Adrenal gland (tissue), 12 donors: ENCODE measurements around the gene FAXC. TPM values are rescaled to one million over a fixed set of nuclear protein-coding genes. Genes with fewer than 3 reads are reported as not detected.

Source experiments
- DNase-seq, 7 donors: peaks; one replicate each; pipeline ENCODE4 v3.0.0-alpha.2; 2019 to 2020
- H3K27ac ChIP-seq, 5 donors: fragments of 200-600 bp; sonication (generic) in 4 of 5; 1 replicate in 3 of 5; 2 replicates in 2 of 5; pipeline versions ENCODE4 v1.5.1 to v1.8.0; 2016 to 2020; ENCODE audit warnings: mild to moderate bottlenecking in 1 of 5
- H3K27me3 ChIP-seq: fragments of 200-600 bp; 2 replicates; pipeline ENCODE4 v1.8.0; 2021
- H3K36me3 ChIP-seq, 2 donors: fragments of 200-600 bp; replicated peaks in 1 of 2; 1 replicate in 1 of 2; 2 replicates in 1 of 2; pipeline versions ENCODE4 v1.5.1 to v1.8.0; 2018 to 2022
- H3K4me1 ChIP-seq, 2 donors: fragments of 200-600 bp; replicated peaks in 1 of 2; 1 replicate in 1 of 2; 2 replicates in 1 of 2; pipeline versions ENCODE4 v1.5.1 to v1.8.0; 2018 to 2021
- H3K4me3 ChIP-seq, 4 donors: fragments of 200-600 bp; sonication (generic) in 3 of 4; one replicate each; pipeline ENCODE4 v1.5.1; 2016 to 2018
- H3K9me3 ChIP-seq, 3 donors: fragments of 200-600 bp; sonication (generic) in 1 of 3; replicated peaks in 1 of 3; 1 replicate in 2 of 3; 2 replicates in 1 of 3; pipeline versions ENCODE4 v1.5.1 to v1.8.0; 2016 to 2021
- POLR2A ChIP-seq, 2 donors: fragments of 450-650 bp; IDR thresholded peaks; one replicate each; pipeline ENCODE4 v1.6.1; 2017; ENCODE audit warnings: antibody characterized with exemption in 2 of 2, mild to moderate bottlenecking in 2 of 2, moderate library complexity in 1 of 2
- WGBS, 4 donors: extraction: QIAGEN DNeasy Blood & Tissue Kit in 2 of 4; methylation state at CpG; one replicate each; pipeline versions ENCODE4 v1.1.5 to v1.1.7; 2013 to 2017; 5-methylcytosine and 5-hydroxymethylcytosine counted together
- intact Hi-C, 2 donors: fragments of 100-400 bp; cut with DNase I; formaldehyde crosslinking; loops; one replicate each; pipeline versions ENCODE4 v1.14.1 to v1.15.0; 2022 to 2023
- polyA plus RNA-seq, 3 donors: library from polyadenylated mRNA; stranded (reverse); fragments of 200-250 nt in 2 of 3; fragments of 350-450 nt in 1 of 3; fragmentation: Illumina TruSeq in 1 of 3; extraction: RNeasy Lipid Tissue Mini Kit (QIAGEN cat#74804) in 1 of 3; gene quantifications; one replicate each; pipeline ENCODE4 v1.2.3, GENCODE V29; 2013 to 2014
- total RNA-seq, 9 donors: library from RNA; depleted of rRNA in 4 of 9; stranded (reverse); fragments of >200 nt in 4 of 9; fragments of 120-200 nt in 1 of 9; fragmentation: NEBNext Ultra II Directional in 1 of 9; extraction: Animal tissue kit (Norgen Biotek cat#: 25700) in 1 of 9; gene quantifications; one replicate each; pipeline versions ENCODE4 v1.1.0 to v1.2.4, GENCODE V29; 2013 to 2023
- TF ChIP-seq, protein P1 (sequence below), 6 experiments: fragments of 450-650 bp in 4 of 6; fragments of 200-600 bp in 2 of 6; sonication (generic) in 1 of 6; IDR thresholded peaks; 1 replicate in 5 of 6; 2 replicates in 1 of 6; pipeline versions ENCODE4 v1.5.1 to v1.8.0; 2016 to 2021; ENCODE audit warnings: antibody characterized with exemption in 6 of 6, mild to moderate bottlenecking in 2 of 6, moderate library complexity in 1 of 6
- donor health status: healthy with polysubstance abuse.
- donor health status: Bipolar disorder and iron deficiency.
- donor health status: DM: yes; HTN: yes; CAD: no.
- donor health status: DM: no; HTN: no; CAD: no.
- donor health status: DM: no; HTN: no; CAD: no.
- donor health status: DM: yes; HTN: yes; CAD: no.

FAXC gene
- total and polyA plus RNA-seq, 12 donors = 0.32 to 4.5 (median 2.0) TPM; not detected in 3

DNA sequence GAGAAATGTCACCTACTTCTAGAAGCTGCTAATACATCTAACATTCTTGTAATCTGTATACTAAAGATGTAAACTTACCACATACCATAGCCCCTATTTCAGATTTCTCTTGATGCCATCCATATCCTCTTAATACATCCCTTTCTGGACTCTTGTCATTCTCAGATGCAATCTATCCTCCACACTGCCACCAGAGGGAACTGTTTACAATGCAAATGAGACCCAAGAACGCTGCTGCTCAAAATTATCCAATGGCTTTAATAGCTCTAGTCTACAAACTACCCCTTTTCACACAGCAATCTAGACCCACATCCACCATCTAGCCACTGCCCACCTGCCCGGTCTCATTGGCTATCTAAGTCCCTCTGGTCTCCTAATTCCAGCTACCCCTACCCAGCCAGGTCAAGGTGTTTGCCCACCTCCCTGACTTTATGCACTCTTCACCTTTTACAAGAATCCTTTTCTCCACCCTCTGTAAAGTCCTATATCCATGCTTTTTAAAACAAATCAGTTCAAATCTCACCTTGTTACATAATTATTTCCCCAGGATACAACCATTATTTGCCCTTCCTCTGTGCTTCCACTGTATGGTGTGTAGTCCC, 14.8 kb downstream of the FAXC start:
- WGBS, 4 donors = 26 to 39% (median 38%) methylated on average over 2 of the region's 2 CpGs
- Histone ChIP-seq H3K27me3 (no peaks in the 10 kb centered on the region), H3K4me3 (no peak overlapping the region), H3K36me3 (no peaks in the 10 kb centered on the region), H3K27ac (no peak overlapping the region), H3K9me3 (no peaks in the 10 kb centered on the region), H3K4me1 (no peaks in the 10 kb centered on the region)
- no peak for TF ChIP-seq POLR2A (IDR thresholded peaks at IDR 0.05)
- TF ChIP-seq, protein P1, sequence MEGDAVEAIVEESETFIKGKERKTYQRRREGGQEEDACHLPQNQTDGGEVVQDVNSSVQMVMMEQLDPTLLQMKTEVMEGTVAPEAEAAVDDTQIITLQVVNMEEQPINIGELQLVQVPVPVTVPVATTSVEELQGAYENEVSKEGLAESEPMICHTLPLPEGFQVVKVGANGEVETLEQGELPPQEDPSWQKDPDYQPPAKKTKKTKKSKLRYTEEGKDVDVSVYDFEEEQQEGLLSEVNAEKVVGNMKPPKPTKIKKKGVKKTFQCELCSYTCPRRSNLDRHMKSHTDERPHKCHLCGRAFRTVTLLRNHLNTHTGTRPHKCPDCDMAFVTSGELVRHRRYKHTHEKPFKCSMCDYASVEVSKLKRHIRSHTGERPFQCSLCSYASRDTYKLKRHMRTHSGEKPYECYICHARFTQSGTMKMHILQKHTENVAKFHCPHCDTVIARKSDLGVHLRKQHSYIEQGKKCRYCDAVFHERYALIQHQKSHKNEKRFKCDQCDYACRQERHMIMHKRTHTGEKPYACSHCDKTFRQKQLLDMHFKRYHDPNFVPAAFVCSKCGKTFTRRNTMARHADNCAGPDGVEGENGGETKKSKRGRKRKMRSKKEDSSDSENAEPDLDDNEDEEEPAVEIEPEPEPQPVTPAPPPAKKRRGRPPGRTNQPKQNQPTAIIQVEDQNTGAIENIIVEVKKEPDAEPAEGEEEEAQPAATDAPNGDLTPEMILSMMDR (IDR thresholded peaks at IDR 0.05) = peak; percentile 28 to 55 (median 50)
- peak in 5 of 7 donors; percentile 17 to 57 (median 26) for DNase-seq
- intact Hi-C loops = loop anchor here in 1 of 2 donors (10.0 kb wide), 1 partner anchor 410 kb away; no protein-coding TSS in a partner anchor

DNA sequence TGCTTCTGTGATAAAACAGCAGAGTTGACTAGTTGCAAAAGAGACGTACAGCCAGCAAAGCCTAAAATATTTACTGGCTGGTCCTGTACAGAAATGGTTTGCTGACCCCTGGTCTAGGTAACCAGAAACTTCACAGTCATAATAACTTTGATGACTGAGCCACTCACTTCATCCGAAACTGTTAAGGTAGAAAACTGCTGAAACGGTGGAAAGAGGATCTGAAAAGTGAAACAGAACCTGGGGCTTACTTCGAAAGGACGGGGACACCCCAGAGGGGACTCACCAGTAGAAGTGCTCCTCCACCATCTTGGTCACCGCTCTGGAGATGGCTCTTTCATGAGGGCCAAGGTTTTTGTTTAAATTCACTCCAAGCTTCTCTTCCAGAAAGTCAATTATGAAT, 16.4 kb downstream of the FAXC start:
- no peak overlapping the region for H3K27ac ChIP-seq

DNA sequence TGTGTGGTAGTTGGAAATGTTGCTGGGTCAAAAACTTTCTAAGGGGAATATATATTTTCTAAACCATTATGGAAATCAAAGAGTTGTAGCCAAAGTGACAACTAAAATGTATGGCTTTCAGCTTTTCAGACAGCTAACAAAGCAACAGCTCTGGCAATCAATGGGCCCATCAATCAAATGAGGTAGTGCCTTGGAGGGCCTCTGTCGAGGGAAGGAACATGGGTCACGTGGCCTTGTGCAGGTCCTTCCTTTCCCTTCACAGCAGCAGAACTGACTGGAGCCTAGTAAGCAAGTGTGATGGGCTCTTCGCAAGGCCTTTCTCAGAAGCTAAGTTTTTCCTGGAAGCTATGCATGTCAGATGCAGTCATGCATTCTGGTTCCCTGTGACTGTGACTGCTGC, 17.9 kb downstream of the FAXC start:
- H3K36me3 ChIP-seq = no peaks in the 10 kb centered on the region
- intact Hi-C loops = loop anchor here in 1 of 2 donors (10.0 kb wide), 1 partner anchor 413 kb away; no protein-coding TSS in a partner anchor
- H3K4me3 ChIP-seq = no peak overlapping the region
- H3K4me1 ChIP-seq = no peaks in the 10 kb centered on the region
- TF ChIP-seq, protein P1 (IDR thresholded peaks at IDR 0.05) = no peak
- no peak for TF ChIP-seq POLR2A (IDR thresholded peaks at IDR 0.05)
- DNase-seq = no peak
- WGBS, 4 donors = 72 to 87% (median 76%) methylated on average over 2 to 3 of the region's 3 CpGs
- no peaks in the 10 kb centered on the region for H3K9me3 ChIP-seq
- no peaks in the 10 kb centered on the region for H3K27me3 ChIP-seq
- H3K27ac ChIP-seq = no peak overlapping the region

More for the DNA sequence above, 16.4 kb downstream of the FAXC start:
- intact Hi-C loops = loop anchor here in 1 of 2 donors (10.0 kb wide), 1 partner anchor 412 kb away; no protein-coding TSS in a partner anchor
- DNase-seq = no peak
- Histone ChIP-seq H3K27me3 (no peaks in the 10 kb centered on the region), H3K4me3 (no peak overlapping the region), H3K4me1 (no peaks in the 10 kb centered on the region), H3K36me3 (no peaks in the 10 kb centered on the region), H3K9me3 (no peaks in the 10 kb centered on the region)
- TF ChIP-seq, protein P1 (IDR thresholded peaks at IDR 0.05) = no peak
- TF ChIP-seq POLR2A (IDR thresholded peaks at IDR 0.05) = no peak
- WGBS, 4 donors = 80 to 87% (median 83%) methylated on average over 6 of the region's 6 CpGs

DNA sequence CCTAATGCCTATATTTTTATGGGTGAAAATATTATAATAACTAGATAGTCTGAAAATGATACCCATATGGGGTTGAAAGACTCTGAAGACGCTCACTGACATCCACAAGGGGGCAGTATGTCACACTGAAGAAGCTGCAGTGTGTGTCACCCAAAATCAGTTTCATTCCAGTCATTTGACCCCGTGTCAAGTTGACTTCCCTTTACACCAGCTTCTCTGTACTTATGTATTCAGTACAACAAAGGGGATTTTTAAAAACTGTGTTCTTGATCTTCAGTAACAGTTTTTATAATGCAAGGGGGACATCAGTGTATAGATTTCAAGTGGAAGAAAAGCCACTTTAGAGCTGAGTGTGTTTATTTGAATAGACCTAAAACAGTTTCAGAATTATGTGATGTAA, 19.3 kb downstream of the FAXC start:
- DNase-seq = peak; percentile 47 to 84 (median 66)
- H3K27ac ChIP-seq = no peak overlapping the region
- H3K36me3 ChIP-seq = no peaks in the 10 kb centered on the region
- 2 to 10% (median 3%) methylated on average over 2 of the region's 2 CpGs for WGBS, 4 donors
- H3K4me1 ChIP-seq = no peaks in the 10 kb centered on the region
- no peak overlapping the region for H3K4me3 ChIP-seq
- TF ChIP-seq POLR2A (IDR thresholded peaks at IDR 0.05) = no peak
- TF ChIP-seq, protein P1 (IDR thresholded peaks at IDR 0.05) = peak; percentile 44 to 80 (median 64)
- intact Hi-C loops = loop anchor here in 1 of 2 donors (10.0 kb wide), 1 partner anchor 415 kb away; no protein-coding TSS in a partner anchor
- no peaks in the 10 kb centered on the region for H3K9me3 ChIP-seq
- H3K27me3 ChIP-seq = no peaks in the 10 kb centered on the region
